Peyer's patch (tissue), 4 donors: ENCODE measurements around the gene ZFP57.

Source experiments
- POLR2A ChIP-seq, 2 donors: fragments of 450-650 bp; IDR thresholded peaks; one replicate each; pipeline ENCODE4 v1.5.1; 2017; ENCODE audit warnings: antibody characterized with exemption in 2 of 2, mild to moderate bottlenecking in 2 of 2, moderate library complexity in 2 of 2
- TF ChIP-seq, protein P1 (sequence below), 6 experiments: fragments of 450-650 bp in 4 of 6; fragments of 200-600 bp in 2 of 6; sonication (generic) in 1 of 6; IDR thresholded peaks; one replicate each; pipeline ENCODE4 v1.5.1; 2017 to 2019; ENCODE audit warnings: antibody characterized with exemption in 6 of 6, mild to moderate bottlenecking in 3 of 6, moderate library complexity in 1 of 6

DNA sequence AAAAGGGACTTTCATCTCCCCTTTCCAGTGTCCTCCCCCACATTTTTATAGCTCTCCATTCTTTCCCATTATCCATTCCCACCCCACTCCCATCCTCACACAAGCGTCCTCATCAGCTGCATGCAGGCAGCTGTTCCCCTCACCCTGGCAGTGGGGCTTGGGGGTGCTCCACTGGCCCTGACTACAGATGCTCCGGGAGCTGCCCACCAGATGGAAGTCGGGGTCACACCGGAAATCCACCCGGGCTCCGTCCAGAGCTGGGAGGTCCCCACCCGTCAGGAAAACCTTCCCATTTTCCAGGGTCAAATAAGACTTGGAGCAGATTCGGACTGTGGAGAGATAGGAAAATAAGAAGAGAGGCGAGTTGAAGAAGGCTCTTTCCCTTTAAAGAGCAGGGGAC is 50.6 kb downstream of the ZFP57 start:
- TF ChIP-seq, protein P1, sequence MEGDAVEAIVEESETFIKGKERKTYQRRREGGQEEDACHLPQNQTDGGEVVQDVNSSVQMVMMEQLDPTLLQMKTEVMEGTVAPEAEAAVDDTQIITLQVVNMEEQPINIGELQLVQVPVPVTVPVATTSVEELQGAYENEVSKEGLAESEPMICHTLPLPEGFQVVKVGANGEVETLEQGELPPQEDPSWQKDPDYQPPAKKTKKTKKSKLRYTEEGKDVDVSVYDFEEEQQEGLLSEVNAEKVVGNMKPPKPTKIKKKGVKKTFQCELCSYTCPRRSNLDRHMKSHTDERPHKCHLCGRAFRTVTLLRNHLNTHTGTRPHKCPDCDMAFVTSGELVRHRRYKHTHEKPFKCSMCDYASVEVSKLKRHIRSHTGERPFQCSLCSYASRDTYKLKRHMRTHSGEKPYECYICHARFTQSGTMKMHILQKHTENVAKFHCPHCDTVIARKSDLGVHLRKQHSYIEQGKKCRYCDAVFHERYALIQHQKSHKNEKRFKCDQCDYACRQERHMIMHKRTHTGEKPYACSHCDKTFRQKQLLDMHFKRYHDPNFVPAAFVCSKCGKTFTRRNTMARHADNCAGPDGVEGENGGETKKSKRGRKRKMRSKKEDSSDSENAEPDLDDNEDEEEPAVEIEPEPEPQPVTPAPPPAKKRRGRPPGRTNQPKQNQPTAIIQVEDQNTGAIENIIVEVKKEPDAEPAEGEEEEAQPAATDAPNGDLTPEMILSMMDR (IDR thresholded peaks at IDR 0.05), result no peak
- no peak for TF ChIP-seq POLR2A (IDR thresholded peaks at IDR 0.05)
